OCI-LY7 (cell line): ENCODE data around the gene RETREG1. TPM values are rescaled to one million over a fixed set of nuclear protein-coding genes. Genes with fewer than 3 reads are reported as not detected.

ENCODE experiments used
- BruUV-seq: library from RNA; stranded (reverse); fragments of 400-500 nt; replicated peaks from 2 replicates; lab custom pipeline; 2021; lab: Mats Ljungman, UMichigan
- CTCF ChIA-PET: fragments of 300-600 bp; sonication (Branson Sonifier 250); formaldehyde crosslinking; loops from one replicate; lab custom pipeline; 2022; ENCODE audit warnings: antibody characterized with exemption; ENCODE audit not compliant: unreplicated experiment; lab: Charles Lee
- POLR2A ChIA-PET: fragments of 300-600 bp; sonication (Branson Sonifier 250); formaldehyde crosslinking; loops from one replicate; lab custom pipeline; 2022; ENCODE audit warnings: antibody characterized with exemption; lab: Charles Lee
- DNase-seq: peaks from one replicate; pipeline ENCODE4 v3.0.0-alpha.2; 2015; ENCODE audit warnings: low spot score
- H2AFZ ChIP-seq: fragments of 200-600 bp; sonication (generic), shearing (Covaris generic); 2 replicates; pipeline ENCODE4 v1.6.1; 2014; ENCODE audit warnings: mild to moderate bottlenecking, antibody characterized with exemption, low read length, moderate library complexity
- H3K27ac ChIP-seq: fragments of 200-600 bp; sonication (generic); 2 replicates; pipeline ENCODE4 v1.5.1; 2014; ENCODE audit warnings: mixed run types, low read depth, mild to moderate bottlenecking, moderate library complexity, low read length, inconsistent platforms; ENCODE audit not compliant: poor library complexity, severe bottlenecking
- H3K36me3 ChIP-seq: fragments of 200-600 bp; sonication (generic); 2 replicates; pipeline ENCODE4 v1.6.1; 2014; ENCODE audit warnings: mild to moderate bottlenecking, antibody characterized with exemption, low read length, moderate library complexity, mixed read lengths; ENCODE audit not compliant: insufficient read depth
- H3K4me1 ChIP-seq: fragments of 200-600 bp; sonication (generic); 2 replicates; pipeline ENCODE4 v1.5.1; 2014; ENCODE audit warnings: mild to moderate bottlenecking, low read length; ENCODE audit not compliant: insufficient read depth, poor library complexity, severe bottlenecking
- H3K4me2 ChIP-seq: fragments of 200-600 bp; sonication (generic); 2 replicates; pipeline ENCODE4 v1.6.1; 2014; ENCODE audit warnings: mild to moderate bottlenecking, low read length
- H3K4me3 ChIP-seq: fragments of 200-600 bp; sonication (generic); 2 replicates; pipeline ENCODE4 v1.5.1; 2014; ENCODE audit warnings: mild to moderate bottlenecking, low read depth, low read length; ENCODE audit not compliant: poor library complexity, severe bottlenecking
- H3K79me2 ChIP-seq: fragments of 200-600 bp; sonication (generic); 2 replicates; pipeline ENCODE4 v1.6.1; 2016; ENCODE audit warnings: low read depth, mild to moderate bottlenecking, low read length, moderate library complexity, mixed read lengths; ENCODE audit not compliant: insufficient read depth
- H3K9me2 ChIP-seq: fragments of 200-600 bp; sonication (generic); 2 replicates; pipeline ENCODE4 v1.6.1; 2016; ENCODE audit warnings: mild to moderate bottlenecking, low read length, mixed read lengths; ENCODE audit not compliant: insufficient read depth
- H3K9me3 ChIP-seq: fragments of 200-600 bp; sonication (generic); 2 replicates; pipeline ENCODE4 v1.6.1; 2014; ENCODE audit warnings: mild to moderate bottlenecking, mixed run types, low read length, mixed read lengths
- H4K20me1 ChIP-seq: fragments of 200-600 bp; sonication (generic); 2 replicates; pipeline ENCODE4 v1.6.1; 2014; ENCODE audit warnings: mild to moderate bottlenecking, antibody characterized with exemption, low read length, moderate library complexity, mixed read lengths; ENCODE audit not compliant: insufficient read depth
- CTCF ChIP-seq: fragments of 200-600 bp; sonication (generic); conservative IDR thresholded peaks from 2 replicates; pipeline ENCODE4 v1.5.1; 2014; ENCODE audit warnings: mild to moderate bottlenecking, antibody characterized with exemption, low read length, moderate library complexity, mixed read lengths
- EZH2phosphoT487 ChIP-seq: fragments of 200-600 bp; sonication (generic); IDR thresholded peaks from 2 replicates; pipeline ENCODE4 v1.6.1; 2018; ENCODE audit warnings: low read depth, borderline replicate concordance, mild to moderate bottlenecking, mixed run types, antibody characterized with exemption, low read length, moderate library complexity, mixed read lengths
- intact Hi-C: fragments of 100-400 bp; cut with micrococcal nuclease; formaldehyde crosslinking; loops from one replicate; pipeline ENCODE4 v1.10.0; 2022; ENCODE audit not compliant: unreplicated experiment
- total RNA-seq, 2 experiments: library from RNA; depleted of rRNA in 1 of 2; stranded (reverse); fragments of >200 nt in 1 of 2; shearing (Covaris generic) in 1 of 2; gene quantifications; 2 replicates each; pipeline ENCODE4 v1.2.3, GENCODE V29; 2014 to 2022

RETREG1 gene
- total RNA-seq, 2 experiments from 2014 or later: 2.4 to 2.6 TPM

GRCh38 chr5:16500024-16500423 is 116.8 kb downstream of the RETREG1 start:
- no peak overlapping the region for H3K4me3 ChIP-seq
- no peaks in the 10 kb centered on the region for H3K36me3 ChIP-seq
- H3K4me1 ChIP-seq: no peaks in the 10 kb centered on the region
- H3K9me3 ChIP-seq: peaks cover 10% of the 10 kb centered on the region
- no peaks in the 10 kb centered on the region for H3K79me2 ChIP-seq
- POLR2A ChIA-PET: no interaction called here
- CTCF ChIA-PET: no interaction called here
- intact Hi-C loops: no loop called here
- BruUV-seq: no TSS peak
- no peak overlapping the region for H2AFZ ChIP-seq
- no peaks in the 10 kb centered on the region for H3K9me2 ChIP-seq
- no peak for DNase-seq
- no peak overlapping the region for H3K27ac ChIP-seq
- TF ChIP-seq CTCF (no peak), EZH2phosphoT487 (no peak)
- H4K20me1 ChIP-seq: no peaks in the 10 kb centered on the region
- no peak overlapping the region for H3K4me2 ChIP-seq

- intact Hi-C loops: no loop called here
These were observed 119.3 kb downstream of the RETREG1 start for GRCh38 chr5:16497546-16497945.

GRCh38 chr5:16493261-16493660 is 123.5 kb downstream of the RETREG1 start:
- BruUV-seq: no TSS peak
- Histone ChIP-seq H2AFZ (no peak overlapping the region), H3K9me2 (no peaks in the 10 kb centered on the region), H4K20me1 (no peaks in the 10 kb centered on the region), H3K4me1 (no peaks in the 10 kb centered on the region), H3K9me3 (peaks cover 19% of the 10 kb centered on the region), H3K4me3 (no peak overlapping the region), H3K36me3 (no peaks in the 10 kb centered on the region), H3K27ac (no peak overlapping the region), H3K4me2 (no peak overlapping the region), H3K79me2 (no peaks in the 10 kb centered on the region)
- ChIA-PET POLR2A (no interaction called here), CTCF (no interaction called here)
- TF ChIP-seq CTCF (no peak), EZH2phosphoT487 (no peak)
- no peak for DNase-seq
- intact Hi-C loops: no loop called here

More at GRCh38 chr5:16497546-16497945, 119.3 kb downstream of the RETREG1 start:
- Histone ChIP-seq H3K4me2 (no peak overlapping the region), H3K27ac (no peak overlapping the region), H2AFZ (no peak overlapping the region), H3K4me3 (no peak overlapping the region), H3K36me3 (no peaks in the 10 kb centered on the region), H3K4me1 (no peaks in the 10 kb centered on the region), H3K79me2 (no peaks in the 10 kb centered on the region), H4K20me1 (no peaks in the 10 kb centered on the region), H3K9me3 (peaks cover 19% of the 10 kb centered on the region), H3K9me2 (no peaks in the 10 kb centered on the region)
- ChIA-PET CTCF (no interaction called here), POLR2A (no interaction called here)
- DNase-seq: no peak
- no TSS peak for BruUV-seq
- no peak for TF ChIP-seq CTCF
- TF ChIP-seq EZH2phosphoT487: no peak
